ENCODE measurements around the gene TNFRSF4.
A peak's percentile ranks its signal among the peaks of the same experiment; 100 is the strongest.

The TNFRSF4 gene

DNA sequence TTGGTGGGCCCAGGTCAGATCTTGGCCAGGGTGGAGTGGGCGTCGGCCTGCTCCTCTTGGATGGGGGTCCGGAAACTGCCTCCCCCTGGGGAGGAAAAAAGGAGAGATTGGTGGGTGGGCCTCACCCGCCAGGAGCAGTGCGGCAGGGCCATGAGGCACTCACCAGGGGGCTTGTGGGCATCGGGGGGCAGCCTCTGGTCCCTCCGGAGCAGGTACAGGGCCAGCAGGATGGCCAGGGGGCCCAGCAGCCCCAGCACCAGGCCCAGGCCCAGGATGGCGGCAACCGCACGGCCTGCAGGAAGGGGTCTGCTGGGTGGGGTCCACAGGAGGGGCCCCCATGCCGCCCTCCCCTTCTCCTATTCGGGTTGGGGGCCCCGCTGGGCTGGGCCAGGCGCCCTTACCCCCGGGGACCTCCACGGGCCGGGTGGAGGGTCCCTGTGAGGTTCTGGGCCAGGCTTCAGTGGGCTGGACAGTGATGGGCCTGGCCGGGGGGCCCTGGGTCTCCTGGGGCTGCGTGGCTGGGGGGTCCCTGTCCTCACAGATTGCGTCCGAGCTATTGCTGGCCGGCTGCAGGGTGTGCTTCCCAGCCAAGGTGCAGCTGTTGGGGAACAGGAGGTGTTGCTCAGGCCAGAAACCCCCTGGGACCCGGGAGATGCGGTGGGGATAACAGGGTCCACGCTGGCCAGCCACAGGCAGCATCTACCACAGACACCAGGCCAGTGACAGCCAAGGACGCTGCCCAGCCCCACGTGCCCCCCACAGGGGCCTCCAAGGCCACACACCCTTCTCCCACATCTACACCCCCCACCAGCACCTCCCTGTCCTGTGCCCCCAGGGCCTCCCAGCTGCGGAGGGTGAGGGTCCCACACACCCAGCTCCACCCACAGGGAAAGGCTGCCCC lies 2.2 kb downstream of the TNFRSF4 start:
- H3K4me3 ChIP-seq (ENCODE audit: low read length, poor library complexity, severe bottlenecking) = peak overlapping the region; percentile 68
- peak overlapping the region; percentile 78 for H3K4me2 ChIP-seq (ENCODE audit: low read depth, low read length, poor library complexity, severe bottlenecking)
- H3K36me3 ChIP-seq (ENCODE audit: insufficient read depth, low read length) = peaks cover 8% of the 10 kb centered on the region; the same call in 1 of the 2 replicates
- no peaks in the 10 kb centered on the region for H4K20me1 ChIP-seq (ENCODE audit: insufficient read depth, low read length, poor library complexity, severe bottlenecking)
- no peak overlapping the region for H2AFZ ChIP-seq (ENCODE audit: low read length)
- peaks cover 56% of the 10 kb centered on the region for H3K4me1 ChIP-seq (ENCODE audit: insufficient read depth, low read length, poor library complexity, severe bottlenecking)
- TF ChIP-seq EZH2phosphoT487 (IDR thresholded peaks at IDR 0.05; ENCODE audit: borderline replicate concordance) (no peak), CTCF (conservative IDR thresholded peaks at IDR 0.05; ENCODE audit: low read length) (no peak)
- no peaks in the 10 kb centered on the region for H3K27me3 ChIP-seq (ENCODE audit: insufficient read depth, low read length, poor library complexity, severe bottlenecking)
- no peaks in the 10 kb centered on the region for H3K9me3 ChIP-seq (ENCODE audit: insufficient read depth, low read depth, low read length)
- peaks cover 20% of the 10 kb centered on the region; the same call in 1 of the 2 replicates for H3K79me2 ChIP-seq (ENCODE audit: insufficient read depth, low read length)
- H3F3A ChIP-seq (ENCODE audit: low read depth) = 0 out of 2 replicates have a peak, but pooled peaks cover 3% of the 10 kb centered on the region
- H3K9me2 ChIP-seq (replicated peaks; ENCODE audit: low read depth, low read length) = no peaks in the 10 kb centered on the region
- peak overlapping the region; percentile 77 for H3K9ac ChIP-seq (ENCODE audit: low read depth, low read length, poor library complexity, severe bottlenecking)

DNA sequence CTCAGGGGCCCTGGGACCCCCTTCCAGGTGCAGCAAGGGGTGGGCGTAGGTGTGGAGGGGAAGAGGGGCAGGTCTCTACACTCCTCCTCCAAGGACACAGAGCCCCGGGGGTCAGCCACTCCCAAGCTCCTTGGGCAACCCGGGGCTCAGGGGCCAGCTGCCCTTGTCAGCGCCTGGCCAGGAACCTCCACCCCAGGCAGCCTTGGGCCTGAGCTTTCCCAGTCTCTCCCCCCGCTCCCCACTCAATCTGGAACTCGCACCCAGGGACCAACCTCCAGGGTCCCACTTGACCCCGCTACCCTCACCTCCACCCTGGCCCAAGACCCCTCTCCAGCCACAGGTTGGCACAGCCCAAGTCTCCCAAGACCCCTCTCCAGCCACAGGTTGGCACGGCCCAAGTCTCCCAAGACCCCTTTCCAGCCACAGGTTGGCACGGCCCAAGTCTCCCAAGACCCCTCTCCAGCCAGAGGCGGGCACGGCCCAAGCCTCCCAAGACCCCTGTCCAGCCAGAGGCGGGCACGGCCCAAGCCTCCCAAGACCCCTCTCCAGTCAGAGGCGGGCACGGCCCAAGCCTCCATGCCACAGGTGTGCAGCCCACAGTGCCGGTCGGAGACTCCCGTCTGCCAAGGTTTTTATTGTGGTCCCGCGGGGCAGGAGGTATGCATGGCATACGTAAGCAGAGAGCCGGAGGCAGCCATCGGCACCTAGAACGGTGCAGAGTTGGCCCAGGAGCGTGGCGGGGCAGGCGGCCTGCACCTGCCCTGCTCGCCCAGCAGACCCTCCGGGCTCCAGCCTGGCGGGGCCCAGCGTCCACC lies 3.0 kb downstream of the TNFRSF4 start:
- H4K20me1 ChIP-seq (ENCODE audit: insufficient read depth, low read length, poor library complexity, severe bottlenecking) = no peaks in the 10 kb centered on the region
- H3K9ac ChIP-seq (ENCODE audit: low read depth, low read length, poor library complexity, severe bottlenecking) = peak overlapping the region; percentile 77
- H3F3A ChIP-seq (ENCODE audit: low read depth) = 0 out of 2 replicates have a peak, but pooled peaks cover 3% of the 10 kb centered on the region
- no peak for TF ChIP-seq EZH2phosphoT487 (IDR thresholded peaks at IDR 0.05; ENCODE audit: borderline replicate concordance)
- no peak for TF ChIP-seq CTCF (conservative IDR thresholded peaks at IDR 0.05; ENCODE audit: low read length)
- no peak overlapping the region for H2AFZ ChIP-seq (ENCODE audit: low read length)
- H3K4me3 ChIP-seq (ENCODE audit: low read length, poor library complexity, severe bottlenecking) = peak overlapping the region; percentile 68
- H3K79me2 ChIP-seq (ENCODE audit: insufficient read depth, low read length) = peaks cover 20% of the 10 kb centered on the region; the same call in 1 of the 2 replicates
- H3K9me2 ChIP-seq (replicated peaks; ENCODE audit: low read depth, low read length) = no peaks in the 10 kb centered on the region
- peaks cover 1% of the 10 kb centered on the region; the same call in 1 of the 2 replicates for H3K36me3 ChIP-seq (ENCODE audit: insufficient read depth, low read length)
- H3K27me3 ChIP-seq (ENCODE audit: insufficient read depth, low read length, poor library complexity, severe bottlenecking) = no peaks in the 10 kb centered on the region
- H3K9me3 ChIP-seq (ENCODE audit: insufficient read depth, low read depth, low read length) = no peaks in the 10 kb centered on the region
- H3K4me1 ChIP-seq (ENCODE audit: insufficient read depth, low read length, poor library complexity, severe bottlenecking) = peaks cover 64% of the 10 kb centered on the region
- H3K4me2 ChIP-seq (ENCODE audit: low read depth, low read length, poor library complexity, severe bottlenecking) = peak overlapping the region; percentile 78

DNA sequence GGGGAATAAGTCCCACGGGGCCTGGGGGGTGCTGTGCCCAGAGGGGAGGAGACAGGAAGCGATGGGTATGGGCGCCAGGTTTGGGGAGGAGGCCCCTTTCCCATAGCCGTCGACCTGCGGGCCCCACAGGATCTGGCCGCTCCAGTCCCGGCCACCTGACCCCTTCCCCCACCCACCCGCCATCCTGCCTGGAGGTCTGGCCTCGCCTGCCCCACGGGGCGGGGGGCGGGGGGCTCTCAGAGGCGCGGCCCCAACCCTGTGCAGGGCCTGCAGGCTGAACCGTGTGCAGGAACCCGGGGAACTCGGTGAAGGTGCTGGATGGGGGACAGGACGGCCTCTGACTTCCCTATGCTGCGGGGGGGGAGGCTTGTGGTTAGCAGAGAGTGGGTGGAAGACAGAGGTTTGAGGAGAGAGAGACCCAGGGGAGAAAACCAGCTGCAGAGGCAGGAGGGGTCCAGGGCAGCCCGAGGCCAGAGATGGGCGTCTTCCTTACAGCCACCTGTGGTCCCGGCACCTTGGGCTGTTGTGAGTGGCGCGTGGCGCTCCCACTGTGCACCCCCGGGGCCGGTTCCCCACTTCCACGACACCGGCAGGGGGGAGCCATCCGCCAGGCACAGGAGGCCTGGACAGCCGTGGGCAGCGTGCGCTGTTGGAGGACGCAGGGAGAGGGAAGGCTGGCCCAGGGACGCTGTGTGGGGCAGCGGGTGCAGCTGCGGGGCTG lies 5.1 kb downstream of the TNFRSF4 start:
- peak overlapping the region; percentile 69 for H3K4me3 ChIP-seq (ENCODE audit: low read length, poor library complexity, severe bottlenecking)
- 0 out of 2 replicates have a peak, but pooled peaks cover 3% of the 10 kb centered on the region for H3F3A ChIP-seq (ENCODE audit: low read depth)
- no peaks in the 10 kb centered on the region for H3K27me3 ChIP-seq (ENCODE audit: insufficient read depth, low read length, poor library complexity, severe bottlenecking)
- peak overlapping the region; percentile 71 for H3K9ac ChIP-seq (ENCODE audit: low read depth, low read length, poor library complexity, severe bottlenecking)
- H3K79me2 ChIP-seq (ENCODE audit: insufficient read depth, low read length) = peaks cover 20% of the 10 kb centered on the region; the same call in 1 of the 2 replicates
- H3K4me2 ChIP-seq (ENCODE audit: low read depth, low read length, poor library complexity, severe bottlenecking) = peak overlapping the region; percentile 85
- no peaks in the 10 kb centered on the region for H3K9me2 ChIP-seq (replicated peaks; ENCODE audit: low read depth, low read length)
- no peak for TF ChIP-seq EZH2phosphoT487 (IDR thresholded peaks at IDR 0.05; ENCODE audit: borderline replicate concordance)
- no peak for TF ChIP-seq CTCF (conservative IDR thresholded peaks at IDR 0.05; ENCODE audit: low read length)
- H2AFZ ChIP-seq (ENCODE audit: low read length) = peak overlapping the region; percentile 41
- peaks cover 56% of the 10 kb centered on the region for H3K4me1 ChIP-seq (ENCODE audit: insufficient read depth, low read length, poor library complexity, severe bottlenecking)
- H3K36me3 ChIP-seq (ENCODE audit: insufficient read depth, low read length) = no peaks in the 10 kb centered on the region
- H4K20me1 ChIP-seq (ENCODE audit: insufficient read depth, low read length, poor library complexity, severe bottlenecking) = no peaks in the 10 kb centered on the region
- no peaks in the 10 kb centered on the region for H3K9me3 ChIP-seq (ENCODE audit: insufficient read depth, low read depth, low read length)

Measured in Loucy (cell line).